Neuronal stem cell (in vitro differentiated cells): Measurements from ENCODE around the gene WDR5.

ENCODE experiments used
- DNase-seq: peaks from one replicate; pipeline ENCODE4 v3.0.0-alpha.2; 2013; ENCODE audit warnings: low spot score
- H2AFZ ChIP-seq: one replicate; pipeline ENCODE4 v1.6.1; 2013; ENCODE audit warnings: mild to moderate bottlenecking, low read length, inconsistent platforms
- H2AK5ac ChIP-seq: 2 replicates; pipeline ENCODE4 v1.6.1; 2013; ENCODE audit warnings: low read depth, mild to moderate bottlenecking, inconsistent platforms, low read length, moderate library complexity, mixed read lengths
- H2BK120ac ChIP-seq: 2 replicates; pipeline ENCODE4 v1.6.1; 2013; ENCODE audit warnings: low read depth, mild to moderate bottlenecking, inconsistent platforms, low read length, moderate library complexity, mixed read lengths
- H2BK12ac ChIP-seq: one replicate; pipeline ENCODE4 v1.6.1; 2013; ENCODE audit warnings: low read length, inconsistent platforms
- H2BK15ac ChIP-seq: 2 replicates; pipeline ENCODE4 v1.6.1; 2013; ENCODE audit warnings: mild to moderate bottlenecking, low read length, inconsistent platforms, mixed read lengths
- H2BK5ac ChIP-seq: one replicate; pipeline ENCODE4 v1.6.1; 2013; ENCODE audit warnings: inconsistent platforms, mild to moderate bottlenecking, low read length, moderate library complexity
- H3K14ac ChIP-seq: one replicate; pipeline ENCODE4 v1.6.1; 2013; ENCODE audit warnings: low read length, inconsistent platforms
- H3K18ac ChIP-seq: 2 replicates; pipeline ENCODE4 v1.6.1; 2013; ENCODE audit warnings: low read length, inconsistent platforms
- H3K23ac ChIP-seq: 2 replicates; pipeline ENCODE4 v1.6.1; 2013; ENCODE audit warnings: low read depth, mild to moderate bottlenecking, mixed read lengths, low read length, inconsistent platforms; ENCODE audit not compliant: poor library complexity
- H3K27ac ChIP-seq: replicated peaks from 3 replicates; pipeline ENCODE4 v1.5.1; 2013; ENCODE audit warnings: low read length, inconsistent platforms
- H3K27me3 ChIP-seq, 3 experiments: 2 replicates each; pipeline ENCODE4 v1.6.1; 2013; ENCODE audit warnings: low read length in 3 of 3, mild to moderate bottlenecking in 2 of 3, inconsistent platforms in 1 of 3, low read depth in 1 of 3, mixed read lengths in 1 of 3, moderate library complexity in 1 of 3; ENCODE audit not compliant: control insufficient read depth in 3 of 3, insufficient read depth in 3 of 3
- H3K36me3 ChIP-seq, 2 donors: replicated peaks in 1 of 2; 2 replicates each; pipeline ENCODE4 v1.6.1; 2013; ENCODE audit warnings: low read length in 2 of 2; ENCODE audit not compliant: control insufficient read depth in 2 of 2, insufficient read depth in 2 of 2
- H3K4ac ChIP-seq: 2 replicates; pipeline ENCODE4 v1.6.1; 2013; ENCODE audit warnings: inconsistent platforms, mild to moderate bottlenecking, low read length, moderate library complexity
- H3K4me1 ChIP-seq, 2 donors: 1 replicate in 1 of 2; 2 replicates in 1 of 2; pipeline ENCODE4 v1.6.1; 2013; ENCODE audit warnings: low read length in 2 of 2, low read depth in 1 of 2; ENCODE audit not compliant: control insufficient read depth in 2 of 2, insufficient read depth in 1 of 2
- H3K4me2 ChIP-seq: one replicate; pipeline ENCODE4 v1.6.1; 2013; ENCODE audit warnings: mild to moderate bottlenecking, low read length, inconsistent platforms; ENCODE audit not compliant: insufficient read depth, poor library complexity, severe bottlenecking
- H3K4me3 ChIP-seq, 2 donors: 2 replicates each; pipeline ENCODE4 v1.5.1; 2013; ENCODE audit warnings: low read length in 2 of 2, mild to moderate bottlenecking in 2 of 2, inconsistent platforms in 1 of 2, moderate library complexity in 1 of 2
- H3K79me1 ChIP-seq: one replicate; pipeline ENCODE4 v1.6.1; 2013; ENCODE audit warnings: low read depth, mild to moderate bottlenecking, inconsistent platforms, low read length, moderate library complexity
- H3K9ac ChIP-seq: one replicate; pipeline ENCODE4 v1.6.1; 2013; ENCODE audit warnings: mild to moderate bottlenecking, low read depth, low read length, inconsistent platforms; ENCODE audit not compliant: poor library complexity
- H3K9me3 ChIP-seq, 2 donors: replicated peaks in 1 of 2; 2 replicates each; pipeline versions ENCODE3 to v1.6.1; 2013; ENCODE audit warnings: low read length in 2 of 2, mild to moderate bottlenecking in 2 of 2, inconsistent platforms in 1 of 2, low read depth in 1 of 2, mixed read lengths in 1 of 2, moderate library complexity in 1 of 2; ENCODE audit not compliant: control insufficient read depth in 2 of 2, insufficient read depth in 1 of 2
- H4K8ac ChIP-seq: one replicate; pipeline ENCODE4 v1.6.1; 2013; ENCODE audit warnings: low read depth, mild to moderate bottlenecking, inconsistent platforms, low read length, moderate library complexity
- H4K91ac ChIP-seq: one replicate; pipeline ENCODE4 v1.6.1; 2013; ENCODE audit warnings: low read length, low read depth, mild to moderate bottlenecking, inconsistent platforms; ENCODE audit not compliant: poor library complexity
- WGBS, 2 donors: extraction: QIAGEN DNeasy Blood & Tissue Kit; methylation state at CpG; one replicate each; pipeline ENCODE4 v1.1.7; 2013; ENCODE audit warnings: missing lambda C conversion rate in 2 of 2, mixed read lengths in 1 of 2; ENCODE audit not compliant: insufficient read length in 2 of 2, insufficient replicate concordance in 1 of 2; ENCODE audit errors: extremely low coverage in 2 of 2; 5-methylcytosine and 5-hydroxymethylcytosine counted together

The WDR5 gene

DNA sequence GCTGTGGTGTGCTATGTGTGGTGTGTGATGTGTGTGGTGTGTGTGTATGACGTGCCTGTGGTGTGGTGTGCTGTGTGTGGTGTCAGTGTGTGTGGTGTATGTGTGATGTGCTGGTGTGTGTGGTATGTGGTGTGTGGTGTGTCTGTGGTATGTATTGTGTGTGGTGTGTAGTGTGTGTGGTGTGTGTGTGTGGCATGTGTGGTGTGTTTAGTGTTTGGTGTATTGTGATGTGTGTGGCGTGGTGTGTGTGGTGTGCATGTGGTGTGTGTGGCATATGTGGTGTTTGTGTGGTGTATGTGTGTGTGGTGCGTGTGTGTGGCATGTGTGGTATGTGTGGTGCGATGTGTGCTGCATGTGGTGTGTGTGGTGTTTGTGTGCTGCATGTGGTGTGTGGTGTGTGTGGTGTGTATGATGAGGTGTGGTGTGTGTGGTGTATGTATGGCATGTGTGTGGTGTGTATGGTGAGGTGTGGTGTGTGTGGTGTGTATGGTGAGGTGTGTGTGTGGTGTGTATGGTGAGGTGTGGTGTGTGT lies 46.7 kb downstream of the WDR5 start:
- H3K23ac ChIP-seq = peak overlapping the region; percentile 100
- peak overlapping the region; percentile 13 for H3K27ac ChIP-seq
- peak overlapping the region; percentile 79 for H3K9ac ChIP-seq
- WGBS, 2 donors = 100% methylated on average over 1 of the region's 4 CpGs; no CpG with 5 or more reads in 1 of the 2 donors
- peak overlapping the region; percentile 97 for H3K14ac ChIP-seq
- no peak overlapping the region for H2BK5ac ChIP-seq
- no peak overlapping the region for H2BK120ac ChIP-seq
- H3K27me3 ChIP-seq = peaks cover 0 to 43% (median 5%) of the 10 kb centered on the region in 3 experiments
- no peak overlapping the region for H2AFZ ChIP-seq
- peak overlapping the region in 1 of 2 donors; percentile 72 for H3K4me3 ChIP-seq
- H3K36me3 ChIP-seq = no peaks in the 10 kb centered on the region
- H3K4ac ChIP-seq = peak overlapping the region; percentile 94
- no peak overlapping the region for H3K4me2 ChIP-seq
- peaks cover 0 to 5% of the 10 kb centered on the region in 2 donors for H3K4me1 ChIP-seq
- H3K9me3 ChIP-seq = peaks cover 0 to 7% of the 10 kb centered on the region in 2 donors
- peaks cover 7% of the 10 kb centered on the region for H3K79me1 ChIP-seq
- no peak overlapping the region for H2AK5ac ChIP-seq
- H2BK15ac ChIP-seq = peak overlapping the region; percentile 61
- H4K8ac ChIP-seq = peak overlapping the region; percentile 100
- peak overlapping the region; percentile 12 for H3K18ac ChIP-seq
- no peak for DNase-seq
- peak overlapping the region; percentile 98 for H2BK12ac ChIP-seq
- peak overlapping the region; percentile 98 for H4K91ac ChIP-seq

DNA sequence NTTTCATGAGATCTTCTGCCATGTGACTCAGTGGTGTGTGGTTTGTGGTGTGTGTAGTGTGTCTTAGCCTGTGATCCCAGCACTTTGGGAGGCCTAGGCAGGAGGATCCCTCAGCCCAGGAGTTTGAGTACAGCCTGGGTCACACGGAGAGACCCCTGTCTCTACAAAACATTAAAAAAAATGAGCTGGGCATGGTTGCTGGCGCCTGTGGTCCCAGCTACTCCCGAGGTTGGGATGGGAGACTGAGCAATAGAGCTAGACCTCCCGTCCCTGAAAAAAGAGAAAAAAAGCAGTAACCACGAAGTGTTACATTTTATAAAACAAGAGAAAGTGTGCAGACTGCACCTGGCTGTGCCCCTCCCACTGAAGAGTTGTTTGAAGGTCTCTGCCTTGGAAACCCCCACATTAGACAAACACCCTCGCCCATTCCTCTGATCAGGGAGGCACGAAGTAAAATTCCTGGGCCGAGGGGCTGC lies 49.7 kb downstream of the WDR5 start:
- Histone ChIP-seq H3K4me2 (no peak overlapping the region), H3K36me3 (no peaks in the 10 kb centered on the region), H3K27me3 (peaks cover 0 to 44% (median 24%) of the 10 kb centered on the region in 3 experiments), H3K9ac (no peak overlapping the region), H3K23ac (no peak overlapping the region), H2AK5ac (no peak overlapping the region), H3K4ac (no peak overlapping the region), H3K4me1 (peaks cover 9 to 19% of the 10 kb centered on the region in 2 donors), H2BK15ac (no peak overlapping the region), H2BK12ac (no peak overlapping the region), H3K14ac (no peak overlapping the region), H2BK5ac (no peak overlapping the region), H3K79me1 (peaks cover 7% of the 10 kb centered on the region), H3K18ac (no peak overlapping the region), H3K27ac (no peak overlapping the region), H2AFZ (no peak overlapping the region), H2BK120ac (no peak overlapping the region), H3K4me3 (no peak overlapping the region), H3K9me3 (peaks cover 0 to 7% of the 10 kb centered on the region in 2 donors), H4K8ac (no peak overlapping the region), H4K91ac (no peak overlapping the region)
- DNase-seq = no peak
- no CpG with 5 or more reads among the region's 8 CpGs for WGBS, 2 donors

DNA sequence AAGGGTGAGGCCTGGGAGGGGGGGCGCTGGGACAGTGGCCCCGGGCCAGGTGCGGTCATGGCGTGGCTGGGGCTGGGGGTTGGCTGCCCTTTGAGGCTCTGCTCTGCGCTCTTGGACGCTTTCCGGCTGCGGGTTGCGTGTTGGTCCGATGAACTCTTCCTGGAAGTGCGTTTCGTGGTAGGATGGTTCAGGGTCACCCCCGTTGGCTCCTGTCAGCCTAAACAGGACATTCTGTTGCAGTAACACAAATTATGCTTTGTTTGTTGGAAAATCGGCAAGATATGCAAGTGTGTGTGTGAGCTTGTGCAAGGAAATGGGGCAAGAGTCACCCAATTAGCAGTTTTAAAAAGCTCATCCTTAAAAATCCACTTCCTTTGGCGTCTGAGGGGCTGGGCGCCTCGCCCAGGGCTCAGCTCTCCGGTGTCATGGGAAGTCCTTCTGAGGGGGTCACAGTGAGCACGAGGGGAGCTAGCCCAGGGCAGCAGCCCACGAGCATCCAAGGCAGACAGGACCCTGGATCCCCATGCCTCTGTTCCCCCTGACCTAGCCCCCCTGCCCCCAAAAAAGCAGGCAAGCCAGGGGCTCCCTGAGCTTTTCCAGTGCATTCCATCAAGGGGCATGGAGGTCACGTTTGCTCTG lies 50.7 kb downstream of the WDR5 start:
- H4K8ac ChIP-seq = no peak overlapping the region
- H3K4me3 ChIP-seq = no peak overlapping the region
- no peak overlapping the region for H2AFZ ChIP-seq
- peak overlapping the region; percentile 63 for H3K14ac ChIP-seq
- H3K9ac ChIP-seq = no peak overlapping the region
- H3K4me2 ChIP-seq = no peak overlapping the region
- H2BK15ac ChIP-seq = no peak overlapping the region
- no peaks in the 10 kb centered on the region for H3K36me3 ChIP-seq
- no peak overlapping the region for H3K4ac ChIP-seq
- H3K4me1 ChIP-seq = peaks cover 9 to 19% of the 10 kb centered on the region in 2 donors
- no peak for DNase-seq
- H3K18ac ChIP-seq = peak overlapping the region; percentile 80
- peaks cover 0 to 37% (median 24%) of the 10 kb centered on the region in 3 experiments for H3K27me3 ChIP-seq
- H2AK5ac ChIP-seq = peak overlapping the region; percentile 84
- no peak overlapping the region for H2BK12ac ChIP-seq
- H2BK5ac ChIP-seq = peak overlapping the region; percentile 24
- WGBS, 2 donors = no CpG with 5 or more reads among the region's 21 CpGs
- peaks cover 5% of the 10 kb centered on the region for H3K79me1 ChIP-seq
- H2BK120ac ChIP-seq = no peak overlapping the region
- H3K27ac ChIP-seq = no peak overlapping the region
- H3K23ac ChIP-seq = peak overlapping the region; percentile 65
- H4K91ac ChIP-seq = no peak overlapping the region
- H3K9me3 ChIP-seq = peaks cover 0 to 7% of the 10 kb centered on the region in 2 donors

DNA sequence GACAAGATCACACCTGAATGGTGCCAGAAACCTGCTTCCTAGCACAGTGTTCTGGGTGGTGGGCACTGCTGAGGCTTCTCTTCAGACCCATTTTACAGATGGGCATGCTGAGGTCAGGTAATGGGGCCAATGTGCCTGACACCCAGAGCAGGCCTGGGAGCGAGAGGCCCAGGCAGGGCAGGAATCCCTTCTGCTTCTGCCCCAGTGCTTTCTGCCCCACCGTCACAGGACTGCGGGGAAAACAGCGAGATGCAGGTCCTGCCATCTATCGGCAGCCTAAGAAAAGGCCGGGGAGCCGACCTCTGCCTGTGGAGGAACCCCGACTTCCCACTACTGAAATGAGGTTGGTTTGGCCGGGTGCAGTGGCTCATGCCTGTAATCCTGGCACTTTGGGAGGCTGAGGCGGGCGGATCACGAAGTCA lies 51.2 kb downstream of the WDR5 start:
- Histone ChIP-seq H4K8ac (no peak overlapping the region), H2AFZ (no peak overlapping the region), H3K9me3 (peaks cover 0 to 7% of the 10 kb centered on the region in 2 donors), H3K27me3 (peaks cover 0 to 43% (median 24%) of the 10 kb centered on the region in 3 experiments), H4K91ac (no peak overlapping the region), H2AK5ac (no peak overlapping the region), H3K18ac (no peak overlapping the region), H3K4ac (no peak overlapping the region), H3K9ac (peak overlapping the region; percentile 30), H3K4me1 (peaks cover 9 to 19% of the 10 kb centered on the region in 2 donors), H3K79me1 (peaks cover 5% of the 10 kb centered on the region), H2BK120ac (no peak overlapping the region), H2BK15ac (no peak overlapping the region), H3K4me3 (no peak overlapping the region), H3K36me3 (no peaks in the 10 kb centered on the region), H2BK5ac (no peak overlapping the region), H3K14ac (no peak overlapping the region), H3K23ac (peak overlapping the region; percentile 31), H3K27ac (no peak overlapping the region), H2BK12ac (no peak overlapping the region), H3K4me2 (no peak overlapping the region)
- DNase-seq = no peak
- no CpG with 5 or more reads among the region's 12 CpGs for WGBS, 2 donors
